B cell (primary cell): ENCODE results near the gene ZBTB24.

Experiments used
- CTCF ChIP-seq: fragments of 200-600 bp; IDR thresholded peaks from one replicate; pipeline ENCODE4 v1.8.0; 2022; ENCODE audit warnings: antibody characterized with exemption, mild to moderate bottlenecking
- EZH2 ChIP-seq: IDR thresholded peaks from 2 replicates; pipeline ENCODE4 v1.6.1; 2012; ENCODE audit warnings: borderline replicate concordance, low read depth, mild to moderate bottlenecking, moderate library complexity, low read length; ENCODE audit not compliant: insufficient read depth, poor library complexity, severe bottlenecking

DNA sequence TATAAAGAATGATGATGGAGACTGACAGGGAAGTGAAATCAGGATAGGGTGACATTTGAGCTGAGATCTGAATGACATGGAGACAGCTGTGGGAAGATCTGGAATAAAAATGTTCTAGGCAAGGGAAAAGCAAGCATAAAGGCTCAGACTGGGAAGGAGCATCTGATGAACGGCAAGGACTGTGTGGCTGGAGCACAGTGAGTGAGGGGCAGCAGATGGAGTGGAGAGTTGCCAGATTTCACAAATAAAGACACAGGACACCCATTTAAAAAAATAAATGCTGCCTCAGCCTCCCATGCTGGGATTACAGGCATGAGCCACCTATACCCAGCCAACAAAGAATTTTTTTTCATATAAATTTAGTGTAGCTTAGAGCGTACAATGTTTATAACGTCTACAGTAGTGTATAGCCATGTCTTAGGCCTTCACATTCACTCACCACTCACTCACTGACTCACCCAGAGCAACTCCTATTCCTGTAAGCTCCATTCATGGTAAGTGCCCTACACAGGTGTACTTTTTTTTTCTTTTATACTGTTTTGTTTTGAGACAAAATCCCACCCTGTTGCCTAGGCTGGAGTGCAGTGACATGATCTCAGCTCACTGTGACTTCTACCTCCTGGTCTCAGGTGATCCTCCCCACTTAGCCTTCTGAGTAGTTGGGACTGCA, 2.4 kb upstream of the ZBTB24 start:
- TF ChIP-seq CTCF, result no peak
- TF ChIP-seq EZH2, result no peak
